ENCODE measurements around the gene ZNF263.

The ZNF263 gene

DNA sequence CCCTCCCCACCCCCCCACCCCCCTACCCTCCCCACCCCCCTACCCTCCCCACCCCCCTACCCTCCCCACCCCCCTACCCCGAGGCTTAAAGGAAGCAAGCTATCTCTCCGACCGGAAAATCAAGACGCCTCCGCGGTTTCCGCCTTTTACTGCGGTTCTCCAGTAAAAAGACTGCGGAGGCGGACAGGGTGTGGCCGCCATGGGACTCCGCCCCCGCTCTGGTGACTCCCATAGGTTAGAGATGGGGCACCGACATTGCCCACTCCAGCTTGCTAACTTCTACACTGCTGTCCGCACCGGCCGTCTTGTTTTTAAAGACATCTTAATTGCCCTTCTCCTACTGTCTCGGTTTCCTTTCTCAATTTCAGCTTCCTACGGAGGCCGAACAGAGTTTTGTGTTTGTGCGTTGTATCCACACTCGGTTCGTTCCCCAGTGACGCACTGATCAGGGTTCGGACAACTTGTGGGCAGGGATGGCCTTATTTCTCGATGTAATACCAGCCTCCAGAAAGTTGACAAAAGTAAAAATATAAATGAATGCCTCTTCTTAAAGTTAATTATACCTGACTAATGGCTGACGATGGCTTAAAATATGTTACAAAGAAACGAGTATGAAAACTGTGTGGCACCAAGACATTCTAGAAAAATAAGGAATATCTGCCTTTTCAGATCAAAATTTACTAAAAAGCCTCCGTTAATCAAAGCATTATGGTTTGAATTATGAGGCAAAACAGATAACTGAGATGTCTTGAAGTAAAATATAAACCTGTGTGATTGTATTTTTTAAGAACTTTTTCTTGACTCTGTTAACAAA is 47.2 kb upstream of the ZNF263 start:
- TF ChIP-seq BACH2 (CRISPR knock-in tag; IDR thresholded peaks at IDR 0.05; ENCODE audit: borderline replicate concordance) (no peak), ARNTL (CRISPR knock-in tag; IDR thresholded peaks at IDR 0.05; ENCODE audit: borderline replicate concordance, low read depth) (no peak), SNAI2 (CRISPR knock-in tag; IDR thresholded peaks at IDR 0.05) (no peak), CSDC2 (CRISPR knock-in tag; IDR thresholded peaks at IDR 0.05) (no peak), ZFP3 (CRISPR knock-in tag; IDR thresholded peaks at IDR 0.05) (no peak), OSR1 (CRISPR knock-in tag; IDR thresholded peaks at IDR 0.05) (no peak), ZFP30 (CRISPR knock-in tag; IDR thresholded peaks at IDR 0.05) (no peak), RARB (CRISPR knock-in tag; IDR thresholded peaks at IDR 0.05) (no peak), GLIS3 (CRISPR knock-in tag; IDR thresholded peaks at IDR 0.05) (no peak), ZNF8 (CRISPR knock-in tag; IDR thresholded peaks at IDR 0.05) (no peak)
- TF ChIP-seq, protein P1, sequence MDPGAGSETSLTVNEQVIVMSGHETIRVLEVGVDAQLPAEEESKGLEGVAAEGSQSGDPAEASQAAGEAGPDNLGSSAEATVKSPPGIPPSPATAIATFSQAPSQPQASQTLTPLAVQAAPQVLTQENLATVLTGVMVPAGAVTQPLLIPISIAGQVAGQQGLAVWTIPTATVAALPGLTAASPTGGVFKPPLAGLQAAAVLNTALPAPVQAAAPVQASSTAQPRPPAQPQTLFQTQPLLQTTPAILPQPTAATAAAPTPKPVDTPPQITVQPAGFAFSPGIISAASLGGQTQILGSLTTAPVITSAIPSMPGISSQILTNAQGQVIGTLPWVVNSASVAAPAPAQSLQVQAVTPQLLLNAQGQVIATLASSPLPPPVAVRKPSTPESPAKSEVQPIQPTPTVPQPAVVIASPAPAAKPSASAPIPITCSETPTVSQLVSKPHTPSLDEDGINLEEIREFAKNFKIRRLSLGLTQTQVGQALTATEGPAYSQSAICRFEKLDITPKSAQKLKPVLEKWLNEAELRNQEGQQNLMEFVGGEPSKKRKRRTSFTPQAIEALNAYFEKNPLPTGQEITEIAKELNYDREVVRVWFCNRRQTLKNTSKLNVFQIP (CRISPR knock-in tag; IDR thresholded peaks at IDR 0.05; ENCODE audit: borderline replicate concordance, low read depth) = no peak
- TF ChIP-seq, protein P2, sequence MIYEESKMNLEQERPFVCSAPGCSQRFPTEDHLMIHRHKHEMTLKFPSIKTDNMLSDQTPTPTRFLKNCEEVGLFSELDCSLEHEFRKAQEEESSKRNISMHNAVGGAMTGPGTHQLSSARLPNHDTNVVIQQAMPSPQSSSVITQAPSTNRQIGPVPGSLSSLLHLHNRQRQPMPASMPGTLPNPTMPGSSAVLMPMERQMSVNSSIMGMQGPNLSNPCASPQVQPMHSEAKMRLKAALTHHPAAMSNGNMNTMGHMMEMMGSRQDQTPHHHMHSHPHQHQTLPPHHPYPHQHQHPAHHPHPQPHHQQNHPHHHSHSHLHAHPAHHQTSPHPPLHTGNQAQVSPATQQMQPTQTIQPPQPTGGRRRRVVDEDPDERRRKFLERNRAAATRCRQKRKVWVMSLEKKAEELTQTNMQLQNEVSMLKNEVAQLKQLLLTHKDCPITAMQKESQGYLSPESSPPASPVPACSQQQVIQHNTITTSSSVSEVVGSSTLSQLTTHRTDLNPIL (CRISPR knock-in tag; IDR thresholded peaks at IDR 0.05; ENCODE audit: low read depth) = no peak
- no peak for ATAC-seq

DNA sequence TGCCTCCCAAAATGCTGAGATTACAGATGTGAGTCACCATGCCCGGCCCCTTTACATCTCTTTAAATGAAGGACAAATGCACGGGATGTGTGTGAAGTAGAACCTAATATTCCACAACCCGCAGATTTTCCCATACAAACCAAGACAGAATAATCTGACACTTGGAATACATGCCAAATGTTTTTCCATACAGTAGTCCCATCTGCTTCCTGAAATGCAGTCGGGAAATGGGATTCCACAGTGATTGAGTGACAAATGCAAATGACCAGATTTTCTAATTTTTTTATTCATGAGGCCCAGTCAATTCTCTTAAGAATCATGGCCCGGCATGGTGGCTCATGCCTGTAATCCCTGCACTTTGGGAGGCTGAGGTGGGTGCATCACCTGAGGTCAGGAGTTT is 41.5 kb upstream of the ZNF263 start:
- ATAC-seq = no peak
- TF ChIP-seq, protein P2 (CRISPR knock-in tag; IDR thresholded peaks at IDR 0.05; ENCODE audit: low read depth) = no peak
- TF ChIP-seq TOX (CRISPR knock-in tag; IDR thresholded peaks at IDR 0.05; ENCODE audit: borderline replicate concordance) (no peak), ZC3H10 (CRISPR knock-in tag; IDR thresholded peaks at IDR 0.05) (no peak), TCF4 (CRISPR knock-in tag; IDR thresholded peaks at IDR 0.05; ENCODE audit: borderline replicate concordance) (no peak), ZFP3 (CRISPR knock-in tag; IDR thresholded peaks at IDR 0.05) (no peak)

DNA sequence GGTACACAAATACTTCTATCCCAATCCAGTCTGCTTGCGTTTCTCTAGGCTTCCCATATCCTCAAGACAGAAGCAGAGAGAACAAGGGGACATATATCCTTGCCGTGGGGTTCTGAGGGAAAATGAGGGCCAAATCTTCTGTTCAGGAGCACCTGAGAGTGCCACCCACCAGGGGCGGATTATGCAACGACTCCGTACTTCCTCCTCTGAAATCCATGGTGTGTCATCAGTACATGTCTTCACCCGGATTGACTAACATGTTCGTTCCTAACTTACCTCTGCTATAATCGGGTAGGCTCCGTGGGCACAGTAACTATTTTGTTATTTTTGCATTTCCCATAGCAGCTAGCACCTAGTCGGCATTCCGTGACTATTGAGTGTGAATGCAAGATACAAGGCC is 40.6 kb upstream of the ZNF263 start:
- no peak for TF ChIP-seq ZC3H10 (CRISPR knock-in tag; IDR thresholded peaks at IDR 0.05)
- TF ChIP-seq ZFP30 (CRISPR knock-in tag; IDR thresholded peaks at IDR 0.05) = no peak
- no peak for TF ChIP-seq SNAI2 (CRISPR knock-in tag; IDR thresholded peaks at IDR 0.05)
- no peak for TF ChIP-seq OSR1 (CRISPR knock-in tag; IDR thresholded peaks at IDR 0.05)
- no peak for TF ChIP-seq ISL1 (CRISPR knock-in tag; IDR thresholded peaks at IDR 0.05)
- TF ChIP-seq ZFP3 (CRISPR knock-in tag; IDR thresholded peaks at IDR 0.05) = no peak
- TF ChIP-seq, protein P1 (CRISPR knock-in tag; IDR thresholded peaks at IDR 0.05; ENCODE audit: borderline replicate concordance, low read depth) = no peak
- no peak for TF ChIP-seq RARB (CRISPR knock-in tag; IDR thresholded peaks at IDR 0.05)
- no peak for ATAC-seq

DNA sequence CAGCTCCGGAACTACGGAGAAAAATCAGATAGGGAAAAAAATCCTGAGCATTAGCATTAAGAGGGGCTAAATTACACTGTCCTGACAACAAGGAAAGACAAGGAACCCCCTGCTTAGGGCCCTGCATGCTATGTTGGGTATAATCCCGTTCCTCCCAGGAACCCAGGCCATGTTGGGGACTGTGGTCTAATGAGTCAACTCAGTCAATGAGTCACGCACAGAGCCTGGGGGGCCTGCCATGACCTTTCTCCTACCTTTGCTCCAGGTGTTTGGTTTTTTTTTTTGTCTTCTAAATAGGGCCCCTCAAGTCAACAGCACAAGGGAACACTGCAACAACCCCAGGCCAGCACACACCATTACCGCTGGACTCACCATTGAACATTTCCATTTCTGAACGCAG is 39.4 kb upstream of the ZNF263 start:
- no peak for TF ChIP-seq PPARA (CRISPR knock-in tag; IDR thresholded peaks at IDR 0.05; ENCODE audit: borderline replicate concordance)
- no peak for TF ChIP-seq ISL1 (CRISPR knock-in tag; IDR thresholded peaks at IDR 0.05)
- TF ChIP-seq ZFP30 (CRISPR knock-in tag; IDR thresholded peaks at IDR 0.05) = no peak
- no peak for TF ChIP-seq BACH2 (CRISPR knock-in tag; IDR thresholded peaks at IDR 0.05; ENCODE audit: borderline replicate concordance)
- TF ChIP-seq ESRRG (CRISPR knock-in tag; IDR thresholded peaks at IDR 0.05) = no peak
- TF ChIP-seq, protein P3, sequence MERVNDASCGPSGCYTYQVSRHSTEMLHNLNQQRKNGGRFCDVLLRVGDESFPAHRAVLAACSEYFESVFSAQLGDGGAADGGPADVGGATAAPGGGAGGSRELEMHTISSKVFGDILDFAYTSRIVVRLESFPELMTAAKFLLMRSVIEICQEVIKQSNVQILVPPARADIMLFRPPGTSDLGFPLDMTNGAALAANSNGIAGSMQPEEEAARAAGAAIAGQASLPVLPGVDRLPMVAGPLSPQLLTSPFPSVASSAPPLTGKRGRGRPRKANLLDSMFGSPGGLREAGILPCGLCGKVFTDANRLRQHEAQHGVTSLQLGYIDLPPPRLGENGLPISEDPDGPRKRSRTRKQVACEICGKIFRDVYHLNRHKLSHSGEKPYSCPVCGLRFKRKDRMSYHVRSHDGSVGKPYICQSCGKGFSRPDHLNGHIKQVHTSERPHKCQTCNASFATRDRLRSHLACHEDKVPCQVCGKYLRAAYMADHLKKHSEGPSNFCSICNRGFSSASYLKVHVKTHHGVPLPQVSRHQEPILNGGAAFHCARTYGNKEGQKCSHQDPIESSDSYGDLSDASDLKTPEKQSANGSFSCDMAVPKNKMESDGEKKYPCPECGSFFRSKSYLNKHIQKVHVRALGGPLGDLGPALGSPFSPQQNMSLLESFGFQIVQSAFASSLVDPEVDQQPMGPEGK (CRISPR knock-in tag; IDR thresholded peaks at IDR 0.05; ENCODE audit: borderline replicate concordance) = no peak
- TF ChIP-seq CSDC2 (CRISPR knock-in tag; IDR thresholded peaks at IDR 0.05) = no peak
- no peak for ATAC-seq
